Left forelimb (tissue), 1 donor: ENCODE data around the gene PLA1A.

Experiments used
- DNase-seq: peaks from one replicate; pipeline ENCODE4 v3.0.0-alpha.2; 2018; ENCODE audit warnings: low spot score

PLA1A gene

GRCh38 chr3:119636891-119637611 is 39.4 kb downstream of the PLA1A start:
- no peak for DNase-seq

- DNase-seq, result no peak
Measured at GRCh38 chr3:119637679-119638477, 40.2 kb downstream of the PLA1A start.

GRCh38 chr3:119639494-119640350 is 42.0 kb downstream of the PLA1A start:
- DNase-seq, result no peak

- DNase-seq, result no peak
Measured at GRCh38 chr3:119641416-119641815, 43.7 kb downstream of the PLA1A start.

- no peak for DNase-seq
Measured at GRCh38 chr3:119642746-119643473, 45.2 kb downstream of the PLA1A start.

GRCh38 chr3:119643528-119643927 is 45.8 kb downstream of the PLA1A start:
- no peak for DNase-seq

GRCh38 chr3:119644481-119644880 is 46.8 kb downstream of the PLA1A start:
- no peak for DNase-seq

GRCh38 chr3:119645813-119646212 is 48.1 kb downstream of the PLA1A start:
- no peak for DNase-seq

GRCh38 chr3:119647171-119647570 is 49.5 kb downstream of the PLA1A start:
- no peak for DNase-seq

- no peak for DNase-seq
Measured at GRCh38 chr3:119647843-119648575, 50.3 kb downstream of the PLA1A start.

GRCh38 chr3:119649761-119650160 is 52.1 kb downstream of the PLA1A start:
- DNase-seq, result no peak

GRCh38 chr3:119652306-119653033 is 54.8 kb downstream of the PLA1A start:
- no peak for DNase-seq

- no peak for DNase-seq
Measured at GRCh38 chr3:119653876-119654275, 56.2 kb downstream of the PLA1A start.

- no peak for DNase-seq
Measured at GRCh38 chr3:119657887-119658702, 60.4 kb downstream of the PLA1A start.

GRCh38 chr3:119658994-119659393 is 61.3 kb downstream of the PLA1A start:
- no peak for DNase-seq

- no peak for DNase-seq
Measured at GRCh38 chr3:119659606-119660291, 62.1 kb downstream of the PLA1A start.

- DNase-seq, result no peak
Measured at GRCh38 chr3:119660474-119661440, 63.1 kb downstream of the PLA1A start, which contains the start of gene POPDC2. Gene POPDC2 (minus strand): TSS chr3:119660589. CDS start chr3:119660423, 166 bp downstream.
